ENCODE measurements around the gene PARP6. TPM values are rescaled to one million over a fixed set of nuclear protein-coding genes. Genes with fewer than 3 reads are reported as not detected.

PARP6 gene
- total and polyA plus RNA-seq, 2 donors (not counting 1 experiment from before 2014, with no cell fraction given) = 118 to 134 TPM

GRCh38 chr15:72237853-72238224 is 34.5 kb downstream of the PARP6 start:
- no peak for TF ChIP-seq EZH2 (IDR thresholded peaks at IDR 0.05; ENCODE audit: borderline replicate concordance, insufficient read depth, low read depth, low read length, poor library complexity, severe bottlenecking)
- TF ChIP-seq, protein P1, sequence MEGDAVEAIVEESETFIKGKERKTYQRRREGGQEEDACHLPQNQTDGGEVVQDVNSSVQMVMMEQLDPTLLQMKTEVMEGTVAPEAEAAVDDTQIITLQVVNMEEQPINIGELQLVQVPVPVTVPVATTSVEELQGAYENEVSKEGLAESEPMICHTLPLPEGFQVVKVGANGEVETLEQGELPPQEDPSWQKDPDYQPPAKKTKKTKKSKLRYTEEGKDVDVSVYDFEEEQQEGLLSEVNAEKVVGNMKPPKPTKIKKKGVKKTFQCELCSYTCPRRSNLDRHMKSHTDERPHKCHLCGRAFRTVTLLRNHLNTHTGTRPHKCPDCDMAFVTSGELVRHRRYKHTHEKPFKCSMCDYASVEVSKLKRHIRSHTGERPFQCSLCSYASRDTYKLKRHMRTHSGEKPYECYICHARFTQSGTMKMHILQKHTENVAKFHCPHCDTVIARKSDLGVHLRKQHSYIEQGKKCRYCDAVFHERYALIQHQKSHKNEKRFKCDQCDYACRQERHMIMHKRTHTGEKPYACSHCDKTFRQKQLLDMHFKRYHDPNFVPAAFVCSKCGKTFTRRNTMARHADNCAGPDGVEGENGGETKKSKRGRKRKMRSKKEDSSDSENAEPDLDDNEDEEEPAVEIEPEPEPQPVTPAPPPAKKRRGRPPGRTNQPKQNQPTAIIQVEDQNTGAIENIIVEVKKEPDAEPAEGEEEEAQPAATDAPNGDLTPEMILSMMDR (IDR thresholded peaks at IDR 0.05) = no peak

GRCh38 chr15:72237029-72237852 is 35.1 kb downstream of the PARP6 start:
- Histone ChIP-seq H3K27me3 (replicated peaks in 1 of 4; ENCODE audit: control extremely low read depth in 1 of 4, control insufficient read depth in 3 of 4, insufficient read depth in 4 of 4, low read length in 3 of 4) (no peaks in the 10 kb centered on the region), H3K9me3 (ENCODE audit: control extremely low read depth in 1 of 3, control insufficient read depth in 2 of 3, insufficient read depth in 1 of 3, low read length in 2 of 3) (no peaks in the 10 kb centered on the region), H3K9ac (ENCODE audit: low read length) (no peak overlapping the region), H3K79me2 (ENCODE audit: control insufficient read depth, insufficient read depth, low read length) (no peaks in the 10 kb centered on the region), H4K20me1 (ENCODE audit: control insufficient read depth, insufficient read depth, low read length, poor library complexity, severe bottlenecking) (no peaks in the 10 kb centered on the region), H2AFZ (ENCODE audit: insufficient read depth, low read depth, low read length, poor library complexity, severe bottlenecking) (no peak overlapping the region), H3K36me3 (replicated peaks in 1 of 2; ENCODE audit: control extremely low read depth in 1 of 2, control insufficient read depth in 1 of 2, extremely low read depth in 1 of 2, insufficient read depth in 2 of 2, low read length in 1 of 2) (peaks cover 1 to 19% of the 10 kb centered on the region in 2 experiments), H3K4me2 (replicated peaks; ENCODE audit: low read depth, low read length, poor library complexity, severe bottlenecking) (no peak overlapping the region), H3K4me1 (ENCODE audit: control insufficient read depth in 2 of 2, insufficient read depth in 2 of 2, low read length in 2 of 2) (no peaks in the 10 kb centered on the region), H3K27ac (ENCODE audit: low read length in 2 of 2) (no peak overlapping the region), H3K4me3 (ENCODE audit: control extremely low read depth in 1 of 5, extremely low read depth in 1 of 5, insufficient read depth in 1 of 5, low read depth in 2 of 5, low read length in 4 of 5) (no peak overlapping the region)
- 0% methylated on average over 1 of the region's 3 CpGs for WGBS (ENCODE audit: insufficient coverage)
- ChIA-PET POLR2A (no interaction called here), CTCF (no interaction called here)
- Mint-ChIP-seq H3K4me3 (no peak overlapping the region), H3K27me3 (no peaks in the 10 kb centered on the region), H3K27ac (no peak overlapping the region), H3K4me1 (peaks cover 1% of the 10 kb centered on the region), H3K9me3 (ENCODE audit: insufficient read depth) (no peaks in the 10 kb centered on the region)
- no peak for TF ChIP-seq EZH2 (IDR thresholded peaks at IDR 0.05; ENCODE audit: borderline replicate concordance, insufficient read depth, low read depth, low read length, poor library complexity, severe bottlenecking)
- TF ChIP-seq, protein P1 (IDR thresholded peaks at IDR 0.05) = no peak
- ATAC-seq (ENCODE audit: low read depth) (no peak), DNase-seq (no peak)
- intact Hi-C loops (cut with micrococcal nuclease) = no loop called here

More at GRCh38 chr15:72237853-72238224, 34.5 kb downstream of the PARP6 start:
- Mint-ChIP-seq H3K4me1 (no peaks in the 10 kb centered on the region), H3K27me3 (no peaks in the 10 kb centered on the region), H3K9me3 (ENCODE audit: insufficient read depth) (no peaks in the 10 kb centered on the region), H3K4me3 (no peak overlapping the region), H3K27ac (no peak overlapping the region)
- no peaks in the 10 kb centered on the region for H3K4me1 ChIP-seq (ENCODE audit: control insufficient read depth in 2 of 2, insufficient read depth in 2 of 2, low read length in 2 of 2)
- ChIA-PET POLR2A (no interaction called here), CTCF (interaction anchor here (1.5 kb wide), 1 partner anchor 11 kb away, joined by 4 read pairs; no protein-coding TSS in a partner anchor)
- no peaks in the 10 kb centered on the region for H3K27me3 ChIP-seq (replicated peaks in 1 of 4; ENCODE audit: control extremely low read depth in 1 of 4, control insufficient read depth in 3 of 4, insufficient read depth in 4 of 4, low read length in 3 of 4)
- no peaks in the 10 kb centered on the region for H4K20me1 ChIP-seq (ENCODE audit: control insufficient read depth, insufficient read depth, low read length, poor library complexity, severe bottlenecking)
- H3K27ac ChIP-seq (ENCODE audit: low read length in 2 of 2) = no peak overlapping the region
- H3K4me3 ChIP-seq (ENCODE audit: control extremely low read depth in 1 of 5, extremely low read depth in 1 of 5, insufficient read depth in 1 of 5, low read depth in 2 of 5, low read length in 4 of 5) = no peak overlapping the region
- ATAC-seq (ENCODE audit: low read depth) = no peak
- H3K9ac ChIP-seq (ENCODE audit: low read length) = no peak overlapping the region
- intact Hi-C loops (cut with micrococcal nuclease) = no loop called here
- H2AFZ ChIP-seq (ENCODE audit: insufficient read depth, low read depth, low read length, poor library complexity, severe bottlenecking) = no peak overlapping the region
- H3K36me3 ChIP-seq (replicated peaks in 1 of 2; ENCODE audit: control extremely low read depth in 1 of 2, control insufficient read depth in 1 of 2, extremely low read depth in 1 of 2, insufficient read depth in 2 of 2, low read length in 1 of 2) = peaks cover 1 to 25% of the 10 kb centered on the region in 2 experiments
- no peak overlapping the region for H3K4me2 ChIP-seq (replicated peaks; ENCODE audit: low read depth, low read length, poor library complexity, severe bottlenecking)
- no peaks in the 10 kb centered on the region for H3K9me3 ChIP-seq (ENCODE audit: control extremely low read depth in 1 of 3, control insufficient read depth in 2 of 3, insufficient read depth in 1 of 3, low read length in 2 of 3)
- no peak for DNase-seq
- WGBS (ENCODE audit: insufficient coverage) = no CpG with 5 or more reads among the region's 1 CpG
- no peaks in the 10 kb centered on the region for H3K79me2 ChIP-seq (ENCODE audit: control insufficient read depth, insufficient read depth, low read length)

Measured in B cell (primary cell).